ENCODE measurements around the gene DLX3. TPM values are rescaled to one million over a fixed set of nuclear protein-coding genes. Genes with fewer than 3 reads are reported as not detected.

Gene DLX3
- polyA plus RNA-seq, 2 of the 4 experiments (the other 2 are of a cell fraction) = 0.17 TPM; not detected in 1

GRCh38 chr17:49993423-49994060, 1.5 kb downstream of the DLX3 start (continued):
- TF ChIP-seq HMGXB4 (CRISPR knock-in tag; IDR thresholded peaks at IDR 0.05; ENCODE audit: borderline replicate concordance) (no peak), HEYL (CRISPR knock-in tag; IDR thresholded peaks at IDR 0.05) (no peak), ZSCAN20 (CRISPR knock-in tag; IDR thresholded peaks at IDR 0.05) (no peak), NPAS2 (CRISPR knock-in tag; IDR thresholded peaks at IDR 0.05; ENCODE audit: borderline replicate concordance) (no peak), HOXA7 (CRISPR knock-in tag; IDR thresholded peaks at IDR 0.05) (no peak), EP300 (IDR thresholded peaks at IDR 0.05) (no peak), ESRRA (IDR thresholded peaks at IDR 0.05; ENCODE audit: borderline replicate concordance, low read length) (no peak)

- Histone ChIP-seq H3K4me3 (no peak overlapping the region), H3K4me2 (no peak overlapping the region), H3K27ac (no peak overlapping the region), H3K4me1 (peaks cover 28% of the 10 kb centered on the region), H3K9me3 (no peaks in the 10 kb centered on the region)
- 78% methylated on average over 18 of the region's 23 CpGs for WGBS (ENCODE audit: missing lambda C conversion rate)
- FAIRE-seq (no peak), DNase-seq (ENCODE audit: low read depth in 1 of 2, low spot score in 1 of 2) (no peak), ATAC-seq (no peak)
- CTCF ChIA-PET = interaction anchor here (9.0 to 82.2 kb wide), 3 partner anchors 12 to 128 kb away, joined by 365 to 2613 read pairs (median 1602); partner anchors contain the start of gene TAC4
- POLR2A ChIA-PET = interaction anchor here (0.6 kb wide), 1 partner anchor 15 kb away, joined by 3 read pairs; no protein-coding TSS in a partner anchor
- TF ChIP-seq PHF8 (IDR thresholded peaks at IDR 0.05; ENCODE audit: borderline replicate concordance, low read depth) = no peak
- TF ChIP-seq TP53 (CRISPR knock-in tag; IDR thresholded peaks at IDR 0.05) = no peak
- no peak for TF ChIP-seq REST (IDR thresholded peaks at IDR 0.05)
- no peak for TF ChIP-seq RFX5 (IDR thresholded peaks at IDR 0.05)
- no peak for TF ChIP-seq ZNF302 (CRISPR knock-in tag; IDR thresholded peaks at IDR 0.05)
- no peak for TF ChIP-seq FOSL2 (IDR thresholded peaks at IDR 0.05)
- TF ChIP-seq FOSL2 (CRISPR knock-in tag; IDR thresholded peaks at IDR 0.05) = no peak
- no peak for TF ChIP-seq HDAC2 (IDR thresholded peaks at IDR 0.05)
- no peak for TF ChIP-seq BHLHE40 (IDR thresholded peaks at IDR 0.05; ENCODE audit: low read depth, low read length)
- TF ChIP-seq RCOR1 (IDR thresholded peaks at IDR 0.05; ENCODE audit: low read depth, low read length) = no peak
- no peak for TF ChIP-seq E2F6 (IDR thresholded peaks at IDR 0.05; ENCODE audit: borderline replicate concordance, low read depth)
- TF ChIP-seq RNF2 (IDR thresholded peaks at IDR 0.05; ENCODE audit: borderline replicate concordance, low read depth) = no peak
These were observed 2.0 kb downstream of the DLX3 start for GRCh38 chr17:49992933-49993422.

All from A549 (cell line).